ENCODE measurements around the gene DAB1. TPM values are rescaled to one million over a fixed set of nuclear protein-coding genes. Genes with fewer than 3 reads are reported as not detected.

Gene DAB1
- polyA plus RNA-seq, 1 donor from 2014 or later, result 11.4 TPM

GRCh38 chr1:57188168-57188567, 235.7 kb downstream of the DAB1 start:
- H3K36me3 ChIP-seq (ENCODE audit: insufficient read depth, low read length), result no peaks in the 10 kb centered on the region
- H2AFZ ChIP-seq (ENCODE audit: low read depth, low read length), result no peak overlapping the region
- H3K9ac ChIP-seq (ENCODE audit: low read length), result no peak overlapping the region
- H3K27ac ChIP-seq (ENCODE audit: low read length), result no peak overlapping the region
- no peaks in the 10 kb centered on the region for H3F3A ChIP-seq (ENCODE audit: insufficient read depth, low read length, poor library complexity, severe bottlenecking)
- H3K9me3 ChIP-seq (ENCODE audit: low read length), result no peaks in the 10 kb centered on the region
- H3K4me2 ChIP-seq (ENCODE audit: low read length), result no peak overlapping the region
- no peaks in the 10 kb centered on the region for H4K20me1 ChIP-seq (ENCODE audit: insufficient read depth)
- H3K79me2 ChIP-seq (replicated peaks; ENCODE audit: insufficient read depth, low read length), result no peaks in the 10 kb centered on the region
- H3K4me3 ChIP-seq (ENCODE audit: low read length), result no peak overlapping the region
- H3K27me3 ChIP-seq (ENCODE audit: insufficient read depth, low read depth, low read length), result no peaks in the 10 kb centered on the region
- no peaks in the 10 kb centered on the region for H3K9me2 ChIP-seq (ENCODE audit: insufficient read depth, low read length)
- TF ChIP-seq EP300 (conservative IDR thresholded peaks at IDR 0.05; ENCODE audit: poor library complexity, severe bottlenecking) (no peak), EZH2 (IDR thresholded peaks at IDR 0.05; ENCODE audit: borderline replicate concordance, insufficient read depth, low read length, poor library complexity, severe bottlenecking) (no peak), MXI1 (conservative IDR thresholded peaks at IDR 0.05; ENCODE audit: poor library complexity, severe bottlenecking) (no peak), TAF1 (IDR thresholded peaks at IDR 0.05; ENCODE audit: low read depth) (no peak), RAD21 (conservative IDR thresholded peaks at IDR 0.05) (no peak)
- TF ChIP-seq, protein P1, sequence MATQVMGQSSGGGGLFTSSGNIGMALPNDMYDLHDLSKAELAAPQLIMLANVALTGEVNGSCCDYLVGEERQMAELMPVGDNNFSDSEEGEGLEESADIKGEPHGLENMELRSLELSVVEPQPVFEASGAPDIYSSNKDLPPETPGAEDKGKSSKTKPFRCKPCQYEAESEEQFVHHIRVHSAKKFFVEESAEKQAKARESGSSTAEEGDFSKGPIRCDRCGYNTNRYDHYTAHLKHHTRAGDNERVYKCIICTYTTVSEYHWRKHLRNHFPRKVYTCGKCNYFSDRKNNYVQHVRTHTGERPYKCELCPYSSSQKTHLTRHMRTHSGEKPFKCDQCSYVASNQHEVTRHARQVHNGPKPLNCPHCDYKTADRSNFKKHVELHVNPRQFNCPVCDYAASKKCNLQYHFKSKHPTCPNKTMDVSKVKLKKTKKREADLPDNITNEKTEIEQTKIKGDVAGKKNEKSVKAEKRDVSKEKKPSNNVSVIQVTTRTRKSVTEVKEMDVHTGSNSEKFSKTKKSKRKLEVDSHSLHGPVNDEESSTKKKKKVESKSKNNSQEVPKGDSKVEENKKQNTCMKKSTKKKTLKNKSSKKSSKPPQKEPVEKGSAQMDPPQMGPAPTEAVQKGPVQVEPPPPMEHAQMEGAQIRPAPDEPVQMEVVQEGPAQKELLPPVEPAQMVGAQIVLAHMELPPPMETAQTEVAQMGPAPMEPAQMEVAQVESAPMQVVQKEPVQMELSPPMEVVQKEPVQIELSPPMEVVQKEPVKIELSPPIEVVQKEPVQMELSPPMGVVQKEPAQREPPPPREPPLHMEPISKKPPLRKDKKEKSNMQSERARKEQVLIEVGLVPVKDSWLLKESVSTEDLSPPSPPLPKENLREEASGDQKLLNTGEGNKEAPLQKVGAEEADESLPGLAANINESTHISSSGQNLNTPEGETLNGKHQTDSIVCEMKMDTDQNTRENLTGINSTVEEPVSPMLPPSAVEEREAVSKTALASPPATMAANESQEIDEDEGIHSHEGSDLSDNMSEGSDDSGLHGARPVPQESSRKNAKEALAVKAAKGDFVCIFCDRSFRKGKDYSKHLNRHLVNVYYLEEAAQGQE (IDR thresholded peaks at IDR 0.05; ENCODE audit: borderline replicate concordance), result no peak
- TF ChIP-seq, protein P2, sequence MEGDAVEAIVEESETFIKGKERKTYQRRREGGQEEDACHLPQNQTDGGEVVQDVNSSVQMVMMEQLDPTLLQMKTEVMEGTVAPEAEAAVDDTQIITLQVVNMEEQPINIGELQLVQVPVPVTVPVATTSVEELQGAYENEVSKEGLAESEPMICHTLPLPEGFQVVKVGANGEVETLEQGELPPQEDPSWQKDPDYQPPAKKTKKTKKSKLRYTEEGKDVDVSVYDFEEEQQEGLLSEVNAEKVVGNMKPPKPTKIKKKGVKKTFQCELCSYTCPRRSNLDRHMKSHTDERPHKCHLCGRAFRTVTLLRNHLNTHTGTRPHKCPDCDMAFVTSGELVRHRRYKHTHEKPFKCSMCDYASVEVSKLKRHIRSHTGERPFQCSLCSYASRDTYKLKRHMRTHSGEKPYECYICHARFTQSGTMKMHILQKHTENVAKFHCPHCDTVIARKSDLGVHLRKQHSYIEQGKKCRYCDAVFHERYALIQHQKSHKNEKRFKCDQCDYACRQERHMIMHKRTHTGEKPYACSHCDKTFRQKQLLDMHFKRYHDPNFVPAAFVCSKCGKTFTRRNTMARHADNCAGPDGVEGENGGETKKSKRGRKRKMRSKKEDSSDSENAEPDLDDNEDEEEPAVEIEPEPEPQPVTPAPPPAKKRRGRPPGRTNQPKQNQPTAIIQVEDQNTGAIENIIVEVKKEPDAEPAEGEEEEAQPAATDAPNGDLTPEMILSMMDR (IDR thresholded peaks at IDR 0.05; ENCODE audit: poor library complexity, severe bottlenecking), result no peak

DNA sequence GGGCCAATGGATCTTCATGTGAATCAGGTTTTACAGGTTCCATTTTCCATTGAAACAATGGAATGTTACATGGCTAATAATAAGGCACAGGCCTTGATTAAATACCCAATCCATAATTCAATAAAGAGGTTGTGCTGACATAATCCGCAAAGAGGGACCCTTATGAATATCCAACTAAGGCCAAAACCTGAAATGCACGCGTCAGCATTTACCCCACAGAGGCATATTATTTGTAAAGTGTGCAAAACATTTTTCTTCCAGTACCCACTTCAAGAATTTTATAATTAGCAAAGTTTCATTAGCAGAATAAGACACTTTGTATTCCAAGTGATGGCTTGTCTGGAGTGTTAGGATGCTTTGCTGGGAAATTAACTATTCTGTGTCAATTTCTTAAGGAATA, 237.4 kb downstream of the DAB1 start:
- Histone ChIP-seq H2AFZ (ENCODE audit: low read depth, low read length) (no peak overlapping the region), H3F3A (ENCODE audit: insufficient read depth, low read length, poor library complexity, severe bottlenecking) (no peaks in the 10 kb centered on the region), H3K27me3 (ENCODE audit: insufficient read depth, low read depth, low read length) (no peaks in the 10 kb centered on the region), H3K4me3 (ENCODE audit: low read length) (no peak overlapping the region), H3K79me2 (replicated peaks; ENCODE audit: insufficient read depth, low read length) (no peaks in the 10 kb centered on the region), H3K4me2 (ENCODE audit: low read length) (no peak overlapping the region), H3K9ac (ENCODE audit: low read length) (no peak overlapping the region), H3K27ac (ENCODE audit: low read length) (no peak overlapping the region), H4K20me1 (ENCODE audit: insufficient read depth) (no peaks in the 10 kb centered on the region), H3K9me3 (ENCODE audit: low read length) (no peaks in the 10 kb centered on the region), H3K36me3 (ENCODE audit: insufficient read depth, low read length) (no peaks in the 10 kb centered on the region), H3K9me2 (ENCODE audit: insufficient read depth, low read length) (no peaks in the 10 kb centered on the region)
- no peak for TF ChIP-seq TAF1 (IDR thresholded peaks at IDR 0.05; ENCODE audit: low read depth)
- TF ChIP-seq, protein P1 (IDR thresholded peaks at IDR 0.05; ENCODE audit: borderline replicate concordance), result no peak
- TF ChIP-seq, protein P2 (IDR thresholded peaks at IDR 0.05; ENCODE audit: poor library complexity, severe bottlenecking), result no peak

Data from neural cell (in vitro differentiated cells).